NCI-H748 treated with DMSO at 0.1 percent for 48 hours (cell line): ENCODE measurements around the gene FAM163B.
A peak's percentile ranks its signal among the peaks of the same experiment; 100 is the strongest.

Source experiments
- DNase-seq: peaks from one replicate; lab custom pipeline; 2025; lab: John Stamatoyannopoulos, UW

Gene FAM163B

DNA sequence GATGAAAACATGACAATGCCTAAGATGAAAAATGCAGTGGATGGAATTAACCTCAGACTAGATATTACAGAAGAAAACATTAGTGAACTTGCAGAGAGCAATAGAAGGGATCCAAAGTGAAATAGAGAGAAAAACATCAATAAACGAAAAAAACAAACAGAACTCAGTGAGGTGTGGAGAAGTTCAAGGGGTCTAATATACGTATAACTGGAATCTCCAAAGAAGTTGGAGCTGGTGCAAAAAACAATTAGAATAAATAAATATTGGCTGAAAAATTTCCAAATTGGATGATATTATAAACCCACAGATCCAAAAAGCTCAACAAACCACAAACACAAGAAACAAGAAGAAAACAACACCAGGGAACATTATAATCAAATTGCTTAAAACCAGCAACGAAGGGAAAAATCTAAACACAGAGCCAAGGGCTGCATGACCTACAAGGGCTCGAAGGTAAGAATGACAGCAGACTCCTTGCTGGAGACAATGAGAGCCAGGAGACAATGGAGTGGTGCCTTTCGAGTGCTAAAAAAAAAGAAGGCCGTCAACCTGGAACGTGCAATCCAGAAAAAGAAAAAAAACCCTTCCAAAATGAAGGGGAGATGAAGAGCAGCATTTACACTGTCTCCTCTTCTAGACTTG, 11.8 kb downstream of the FAM163B start:
- DNase-seq, result no peak

DNA sequence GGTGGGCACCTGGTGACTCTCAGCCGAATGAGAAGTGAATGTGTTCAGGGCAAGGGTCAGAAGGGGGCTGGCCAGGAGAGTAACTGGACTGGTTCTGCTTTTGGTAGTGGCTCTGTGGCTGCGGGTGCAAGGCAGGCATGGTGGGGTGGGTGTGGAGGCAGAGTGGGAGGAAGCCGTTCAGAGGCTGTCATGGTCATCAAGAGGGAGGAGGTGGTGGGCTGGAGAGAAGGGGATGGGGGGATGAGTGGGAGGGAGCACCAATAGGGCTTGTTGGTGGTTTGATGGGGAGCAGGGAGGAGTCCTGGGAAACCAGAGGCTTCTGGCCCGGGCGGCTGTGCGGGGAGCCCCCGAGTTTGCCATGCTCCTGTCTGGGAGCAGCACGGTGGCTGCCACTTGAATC, 13.3 kb downstream of the FAM163B start:
- DNase-seq, result no peak

DNA sequence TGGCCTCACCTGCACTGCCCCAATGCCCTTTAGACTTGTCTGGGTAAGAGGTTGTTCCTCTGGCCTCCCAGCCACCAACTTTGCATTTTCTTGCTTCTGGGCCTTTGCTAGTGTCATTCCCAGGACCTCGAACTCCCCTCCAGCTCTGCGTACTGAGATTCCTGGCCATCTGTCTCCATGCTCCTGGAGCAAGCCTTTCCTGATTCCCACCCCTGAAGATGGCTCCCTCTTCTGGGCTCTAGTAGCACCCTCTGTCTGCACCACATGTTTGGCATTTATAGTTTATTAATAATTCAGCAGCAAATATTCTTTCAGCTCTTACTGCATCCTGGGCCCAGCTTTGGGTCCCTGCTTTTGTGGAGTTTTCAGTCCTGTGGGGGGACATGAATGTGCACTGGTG, 14.9 kb downstream of the FAM163B start:
- no peak for DNase-seq

DNA sequence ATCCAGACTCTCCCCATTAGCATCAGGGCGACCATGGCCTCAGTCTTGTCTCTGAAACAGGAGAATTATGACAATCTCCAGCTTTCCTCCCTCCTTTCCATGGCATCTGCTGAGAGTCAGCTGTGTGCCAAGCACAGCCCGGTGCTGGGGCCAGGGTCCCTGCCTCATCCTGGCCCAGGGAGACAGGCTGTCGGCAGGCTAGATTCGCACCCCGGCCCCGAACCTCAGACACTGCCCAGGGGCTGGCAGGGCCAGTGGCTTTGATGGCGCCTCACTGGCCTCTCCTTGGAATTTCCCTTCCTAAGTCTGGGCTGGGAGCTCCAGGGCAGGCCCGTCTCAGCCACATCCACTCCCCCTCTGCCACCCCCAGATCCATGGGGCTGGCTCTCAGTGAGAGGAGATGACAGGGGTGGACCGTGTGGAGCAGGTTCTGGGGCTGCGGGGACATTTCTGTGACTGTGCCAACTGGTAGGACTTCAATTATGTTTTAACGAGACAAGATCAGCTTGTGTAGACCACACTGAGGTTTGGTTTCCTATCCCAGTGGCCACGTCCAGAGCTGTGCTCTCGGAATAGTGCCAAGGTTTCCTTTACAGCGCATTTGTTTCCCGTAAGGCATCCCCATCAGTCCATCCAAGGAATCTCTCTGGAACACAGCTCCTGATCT, 15.5 kb downstream of the FAM163B start:
- DNase-seq, result no peak

DNA sequence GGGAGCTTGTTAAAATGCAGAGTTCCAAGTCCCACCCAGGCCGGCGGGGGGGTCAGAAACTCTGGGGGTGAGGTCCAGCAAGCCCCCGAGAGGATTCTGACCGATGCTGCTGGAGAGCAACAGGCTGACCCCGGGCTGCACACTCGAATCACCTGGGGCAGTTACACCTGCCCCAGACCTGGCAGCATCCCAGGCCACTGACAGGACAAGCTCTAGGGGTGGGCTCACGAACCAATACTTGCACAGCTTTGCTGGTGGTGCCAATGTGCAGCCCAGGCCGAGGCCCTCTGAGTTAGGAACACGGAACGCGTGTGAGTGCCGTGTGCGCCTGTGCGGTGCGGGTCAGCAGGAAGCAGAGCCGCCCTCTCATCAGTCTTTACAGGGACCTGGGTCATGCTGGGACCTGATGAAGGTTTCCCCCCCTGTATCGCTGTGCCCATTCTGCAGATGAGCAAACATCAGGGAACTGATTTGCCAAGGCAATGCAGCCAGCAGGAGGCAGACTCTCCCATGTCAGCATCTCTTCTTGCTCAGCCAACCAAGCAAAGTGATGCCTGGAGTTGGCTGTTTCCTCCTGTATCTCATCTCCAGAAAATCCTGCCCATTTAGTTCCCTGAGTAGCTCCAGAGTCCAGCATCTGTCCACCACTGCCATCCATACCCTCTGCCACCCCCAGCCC, 16.3 kb downstream of the FAM163B start:
- DNase-seq, result no peak

- DNase-seq, result no peak
These were observed 17.2 kb downstream of the FAM163B start for GRCh38 chr9:133591985-133592384.

DNA sequence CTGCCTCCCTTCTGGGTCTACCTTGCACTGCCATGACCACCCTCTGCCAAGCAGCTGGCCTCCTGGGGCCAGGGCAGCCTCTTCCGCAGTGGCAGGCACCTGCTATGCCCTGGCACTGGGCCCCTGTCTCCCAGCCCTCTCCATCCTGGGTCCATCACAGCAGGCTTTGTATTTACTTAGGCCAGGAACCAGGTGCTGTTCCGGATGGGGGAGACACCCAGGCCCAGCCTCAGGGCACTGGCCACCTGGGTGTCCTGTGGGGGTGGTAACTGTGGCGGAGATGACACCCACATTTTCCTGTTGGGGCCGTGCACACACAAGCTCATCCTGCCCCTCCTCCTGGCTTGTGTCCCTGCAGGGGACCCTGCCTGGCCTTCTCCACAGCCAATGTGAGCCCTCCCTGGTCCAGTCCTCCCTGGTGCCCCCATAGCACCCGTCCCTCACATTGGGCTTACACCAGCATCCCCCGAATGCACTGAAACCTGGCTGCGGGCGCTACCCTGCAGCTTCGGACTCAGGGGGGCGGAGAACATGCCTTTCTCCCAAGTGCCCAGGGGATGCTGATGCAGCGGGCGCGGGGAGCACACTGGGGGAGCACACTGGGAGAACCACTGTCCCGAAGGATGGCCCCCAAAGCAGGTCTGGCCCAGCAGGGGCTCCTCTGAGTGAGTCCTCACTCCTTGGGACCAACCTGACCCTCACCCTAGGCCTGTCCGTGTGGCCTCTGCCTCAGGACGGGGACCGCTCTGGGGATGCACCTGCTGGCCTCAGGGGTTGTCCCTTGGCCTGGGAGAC, 17.9 kb downstream of the FAM163B start:
- DNase-seq, result no peak

DNA sequence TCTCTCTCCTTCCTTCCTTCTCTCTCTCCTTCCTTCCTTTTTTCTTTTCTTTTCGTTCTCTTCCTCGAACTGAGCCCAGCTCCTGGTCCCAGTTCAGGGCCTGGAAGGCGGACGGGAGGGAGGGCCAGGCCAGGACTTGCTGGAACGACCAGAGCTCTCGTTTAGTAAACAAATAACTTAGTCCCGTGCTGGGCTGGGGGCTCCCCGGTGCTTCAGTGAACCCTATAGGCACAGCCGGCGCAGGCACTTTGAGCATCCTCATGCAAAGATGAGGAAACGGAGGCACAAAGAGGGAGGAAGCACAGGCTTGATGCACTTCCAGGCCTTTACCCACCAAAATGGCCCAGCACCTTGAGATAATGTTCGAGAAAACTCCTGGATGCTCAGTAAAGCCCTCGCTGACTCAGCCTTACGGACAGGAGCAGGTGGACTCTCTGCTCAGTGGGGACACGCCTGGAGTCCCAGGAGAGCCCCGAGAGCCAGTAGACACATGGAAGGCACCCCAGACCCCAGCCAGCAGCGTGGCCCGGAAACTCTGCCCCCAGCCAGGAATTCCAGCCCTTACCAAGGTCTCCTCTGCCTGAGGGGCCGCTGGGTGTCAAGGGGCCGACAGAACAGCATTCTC, 18.8 kb downstream of the FAM163B start:
- no peak for DNase-seq

- no peak for DNase-seq
These were observed 19.5 kb downstream of the FAM163B start for GRCh38 chr9:133589454-133590227.

GRCh38 chr9:133587466-133587865, 21.7 kb downstream of the FAM163B start:
- no peak for DNase-seq

DNA sequence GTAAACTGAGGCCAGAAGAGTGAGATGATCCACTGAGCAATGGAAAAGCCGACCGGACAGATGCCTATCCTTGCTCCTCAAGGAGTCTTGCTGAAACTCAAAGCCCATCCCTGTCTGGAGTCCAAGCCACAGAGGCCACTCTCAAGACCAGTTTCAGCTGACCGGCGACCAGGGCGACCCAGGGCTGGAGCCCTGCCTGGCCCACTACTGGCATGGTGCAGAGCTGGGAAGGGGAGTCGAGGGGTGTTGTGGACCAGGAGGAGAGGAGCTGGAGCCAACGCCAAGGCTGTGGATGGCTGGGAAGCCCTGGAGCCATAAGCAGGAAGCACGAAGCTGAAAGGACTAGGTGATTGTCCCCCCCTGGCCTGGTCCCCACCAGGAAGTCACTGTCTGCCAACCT, 22.1 kb downstream of the FAM163B start:
- no peak for DNase-seq

DNA sequence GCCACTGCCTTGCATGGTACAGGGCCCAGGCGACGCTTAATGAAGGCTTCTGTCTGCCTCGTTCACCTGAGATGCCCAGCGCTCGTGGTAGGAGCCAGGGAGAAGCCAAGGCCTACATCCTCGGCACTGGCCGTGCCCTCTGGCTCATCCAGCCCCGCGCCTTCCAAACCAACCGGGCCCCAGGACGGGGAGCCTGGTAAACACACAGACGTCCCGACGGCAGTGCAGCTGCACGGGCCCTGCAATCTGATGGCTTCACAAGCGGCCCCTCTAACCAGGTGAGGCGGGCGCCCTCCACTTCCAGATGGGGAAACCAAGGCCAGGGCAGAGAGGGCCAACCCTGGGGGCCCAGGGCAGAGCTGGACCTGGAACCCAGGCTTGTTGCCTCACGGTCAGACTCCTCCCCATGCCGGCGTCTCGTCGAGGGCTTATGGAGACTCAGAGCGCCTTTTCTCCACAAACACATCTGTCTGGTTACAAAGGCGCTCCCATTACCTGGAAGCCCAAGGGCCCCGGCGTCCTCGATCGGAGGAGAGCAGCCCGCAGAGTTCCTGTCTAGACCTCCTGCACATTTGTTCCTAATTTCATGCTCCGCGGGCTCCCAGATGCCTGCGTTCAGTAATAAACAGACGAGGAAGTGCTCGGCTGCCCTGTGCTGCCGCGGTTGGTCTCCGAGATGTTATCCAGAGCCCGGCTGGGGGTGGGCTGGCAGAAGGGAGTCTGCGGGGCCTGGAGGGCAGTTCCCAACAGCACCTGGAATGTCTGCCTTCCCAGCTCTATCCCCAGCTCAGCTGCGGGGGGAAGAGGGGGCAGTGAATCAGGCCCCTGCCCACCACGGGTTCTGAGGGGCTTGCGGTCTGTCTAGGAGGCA, 23.5 kb downstream of the FAM163B start:
- DNase-seq, result peak; percentile 21

DNA sequence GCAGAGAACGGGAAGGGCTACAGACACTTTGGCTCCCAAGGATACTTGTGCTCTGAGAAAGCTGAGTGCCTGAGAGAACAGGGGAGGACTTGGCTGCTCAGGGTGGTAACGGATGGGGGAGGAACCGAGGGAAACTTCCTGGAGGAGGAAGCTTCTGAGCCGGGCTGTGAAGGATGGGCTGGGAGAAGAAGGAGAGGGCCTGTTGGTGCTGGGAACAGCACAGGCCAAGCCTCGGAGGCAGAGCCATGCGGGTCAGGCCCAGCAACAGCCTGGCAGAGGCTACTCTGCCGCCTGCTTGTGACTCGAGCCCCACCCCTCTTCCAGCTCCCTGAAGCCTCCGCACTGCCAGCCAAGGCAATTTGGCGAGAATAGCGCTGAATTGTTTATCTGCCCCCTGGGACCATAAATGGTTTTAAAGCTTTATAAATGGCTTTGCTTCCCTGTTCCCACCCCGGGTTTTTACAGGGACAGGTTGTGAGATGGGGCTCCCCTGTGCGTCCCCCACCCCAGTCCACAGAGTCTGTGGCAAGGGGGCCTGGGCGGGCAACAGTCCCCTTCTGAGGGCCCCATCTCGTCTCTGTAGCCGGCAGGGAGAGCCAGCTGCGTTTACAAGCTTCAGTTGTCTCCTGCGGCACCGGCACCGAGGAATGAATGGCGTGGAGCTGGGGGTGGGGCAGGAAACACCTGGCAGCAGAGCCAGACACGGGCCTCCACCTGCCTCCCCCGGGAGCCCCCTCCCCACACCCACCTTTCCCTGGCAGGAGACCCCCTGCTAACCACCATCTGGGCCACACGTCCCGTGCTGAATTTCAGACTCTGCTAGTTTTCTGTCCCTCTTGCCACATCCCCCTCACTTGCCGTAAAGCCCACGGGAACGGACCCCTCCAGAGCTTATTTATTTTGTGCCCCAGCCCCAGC, 24.4 kb downstream of the FAM163B start:
- DNase-seq, result peak; percentile 82

DNA sequence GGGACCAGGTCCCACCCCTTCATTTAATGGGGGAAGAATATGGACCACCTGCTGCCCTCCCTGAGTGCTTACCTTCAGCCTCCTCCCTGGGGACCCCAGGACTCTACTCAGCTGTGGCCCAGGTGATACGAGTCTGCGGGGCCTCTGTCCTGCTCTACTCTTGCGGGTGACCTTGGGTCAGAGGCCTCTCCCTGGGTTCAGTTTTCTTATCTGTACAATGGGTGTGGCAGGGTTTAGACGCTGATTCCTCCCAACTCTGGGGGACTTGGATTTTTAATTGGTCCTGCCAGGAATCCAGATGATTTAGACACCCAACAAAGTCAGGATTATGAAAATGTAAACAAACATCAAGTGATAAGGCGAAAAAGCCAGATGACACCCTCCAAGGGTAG, 25.0 kb downstream of the FAM163B start:
- DNase-seq, result no peak

- DNase-seq, result no peak
These were observed 25.6 kb downstream of the FAM163B start for GRCh38 chr9:133583586-133583985.

DNA sequence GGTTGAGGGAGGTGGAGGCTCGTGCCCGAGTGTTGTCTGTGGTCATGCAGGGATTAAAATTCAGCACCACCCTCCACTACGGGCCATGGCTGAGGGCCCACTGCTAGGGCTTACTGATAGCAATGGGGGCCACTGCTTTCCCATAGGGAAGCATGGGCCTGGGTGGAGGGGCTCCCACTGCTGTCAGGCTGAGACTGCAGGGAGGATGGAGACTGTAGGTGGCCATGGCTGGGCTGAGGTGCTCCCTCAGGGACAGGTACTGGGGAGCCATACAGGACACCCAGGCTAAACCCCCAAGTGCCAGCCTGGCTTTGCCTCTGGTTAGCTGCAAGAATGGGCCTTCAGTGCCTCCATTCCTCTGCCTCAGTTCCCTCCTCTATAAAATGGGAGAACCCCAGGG, 26.1 kb downstream of the FAM163B start:
- DNase-seq, result no peak

DNA sequence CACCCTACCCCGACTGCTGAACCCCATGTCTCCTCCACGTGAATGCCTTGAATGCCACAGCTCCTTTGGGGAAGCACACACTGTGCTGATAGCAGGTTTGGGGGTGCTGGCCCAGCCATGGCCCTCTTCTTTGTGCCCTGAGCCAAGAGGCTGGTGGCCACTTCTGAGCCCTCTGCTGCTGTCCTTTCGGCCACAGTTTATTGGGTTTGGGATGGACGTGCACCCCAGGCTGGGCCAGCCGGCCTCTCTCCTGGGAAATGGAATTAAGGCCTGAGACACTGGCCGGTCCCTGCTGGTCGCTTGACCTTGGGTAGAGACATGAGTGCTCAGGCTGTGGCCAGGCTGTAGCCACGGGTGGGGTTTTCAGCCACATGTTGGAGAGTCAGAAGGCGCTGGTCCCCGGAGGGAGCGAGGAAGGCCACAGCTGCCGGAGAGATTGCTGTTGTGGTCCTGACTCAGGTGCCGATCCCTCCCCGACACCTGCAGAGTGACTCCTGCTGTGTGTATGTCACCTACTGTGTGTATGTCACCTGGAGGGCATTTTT, 26.6 kb downstream of the FAM163B start:
- no peak for DNase-seq

GRCh38 chr9:133581513-133582343, 27.5 kb downstream of the FAM163B start:
- DNase-seq, result no peak
